ENCODE data around the gene ABCB6.
A peak's percentile ranks its signal among the peaks of the same experiment; 100 is the strongest.

Gene ABCB6

DNA sequence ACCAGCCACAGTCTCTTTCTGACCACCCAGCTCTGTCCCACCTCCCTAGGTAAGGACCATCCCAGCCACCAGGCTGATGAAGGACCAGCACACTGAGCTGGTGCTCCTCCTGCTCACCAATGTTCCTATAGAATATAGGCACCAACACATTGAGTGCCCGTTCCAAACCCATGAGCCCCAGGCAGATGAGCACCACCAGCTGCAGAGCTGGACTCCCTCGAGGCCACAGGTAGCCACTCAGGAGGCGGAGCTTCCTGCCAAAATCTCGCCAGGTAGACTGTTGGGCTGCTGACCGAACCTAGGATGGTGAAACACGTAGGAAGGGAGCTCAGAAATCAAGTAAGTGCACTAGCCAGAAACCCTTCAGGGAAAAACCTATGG lies 2.2 kb downstream of the ABCB6 start:
- no peak for TF ChIP-seq CTCF (conservative IDR thresholded peaks at IDR 0.05)
- H3K27ac ChIP-seq = peak overlapping the region; percentile 94; the same call in 1 of the 2 replicates

DNA sequence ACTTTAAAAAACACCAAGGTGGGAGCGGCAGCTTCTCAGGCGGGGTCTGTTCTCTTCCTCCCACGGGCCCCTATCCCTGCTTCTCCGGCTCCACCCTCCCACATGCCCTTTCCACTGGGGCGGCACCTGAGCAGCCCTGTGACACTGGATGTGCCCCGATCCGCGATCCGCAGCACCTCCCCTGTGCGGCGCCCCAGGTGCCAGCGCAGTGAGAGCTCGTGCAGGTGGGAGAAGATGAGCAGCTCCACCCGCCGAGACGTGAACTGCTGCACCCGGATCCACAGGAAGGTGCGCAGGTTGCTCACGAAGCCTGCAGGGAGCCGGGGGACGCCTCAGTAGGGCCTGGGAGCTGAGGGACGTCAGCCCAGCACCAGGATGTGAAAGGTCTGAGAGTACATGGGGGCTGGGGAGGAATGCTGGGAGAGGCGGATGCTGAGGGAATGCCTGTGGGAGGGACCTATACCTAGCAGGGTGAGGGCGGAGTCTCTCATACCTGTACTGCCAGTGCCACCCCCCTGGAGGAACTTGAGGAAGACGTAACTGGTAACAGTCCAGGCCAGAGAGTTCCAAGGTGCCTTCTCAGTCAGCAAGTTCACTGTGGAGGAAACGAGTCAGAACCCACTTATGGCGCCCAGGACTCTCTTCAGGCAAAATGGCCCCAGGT lies 2.8 kb downstream of the ABCB6 start:
- peak overlapping the region; percentile 94; the same call in 1 of the 2 replicates for H3K27ac ChIP-seq

DNA sequence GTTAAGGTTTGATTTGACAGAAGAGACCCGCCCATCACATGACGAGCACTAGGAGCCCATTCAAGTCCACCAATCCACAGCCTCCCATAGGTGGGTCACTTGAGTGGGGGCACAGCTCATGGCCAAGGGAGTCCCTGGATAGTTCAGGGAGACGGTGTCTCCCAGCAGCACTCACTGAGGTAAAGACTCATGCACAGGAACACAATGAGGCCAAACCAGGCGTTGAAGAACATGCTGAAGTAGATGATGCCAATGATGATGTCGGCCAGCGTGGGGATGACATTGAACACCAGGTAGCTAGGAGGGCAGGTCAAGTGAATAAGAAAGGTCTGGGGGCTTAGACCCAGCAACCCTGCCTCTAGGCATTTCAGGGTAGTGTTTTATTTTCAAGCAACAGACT lies 4.0 kb downstream of the ABCB6 start:
- no peak for TF ChIP-seq CTCF (conservative IDR thresholded peaks at IDR 0.05)
- H3K27ac ChIP-seq = no peak overlapping the region; the same call in 1 of the 2 replicates

More for the DNA sequence above, 2.8 kb downstream of the ABCB6 start:
- TF ChIP-seq CTCF (conservative IDR thresholded peaks at IDR 0.05) = no peak

GRCh38 chr2:219214141-219214540 lies 4.6 kb downstream of the ABCB6 start:
- no peak for TF ChIP-seq CTCF (conservative IDR thresholded peaks at IDR 0.05)
- no peak overlapping the region; the same call in 1 of the 2 replicates for H3K27ac ChIP-seq

- no peak overlapping the region for H3K27ac ChIP-seq
- TF ChIP-seq CTCF (conservative IDR thresholded peaks at IDR 0.05) = no peak
These were observed 5.2 kb downstream of the ABCB6 start for GRCh38 chr2:219213486-219214071.

GRCh38 chr2:219213026-219213415 lies 5.7 kb downstream of the ABCB6 start:
- no peak overlapping the region for H3K27ac ChIP-seq
- TF ChIP-seq CTCF (conservative IDR thresholded peaks at IDR 0.05) = no peak

DNA sequence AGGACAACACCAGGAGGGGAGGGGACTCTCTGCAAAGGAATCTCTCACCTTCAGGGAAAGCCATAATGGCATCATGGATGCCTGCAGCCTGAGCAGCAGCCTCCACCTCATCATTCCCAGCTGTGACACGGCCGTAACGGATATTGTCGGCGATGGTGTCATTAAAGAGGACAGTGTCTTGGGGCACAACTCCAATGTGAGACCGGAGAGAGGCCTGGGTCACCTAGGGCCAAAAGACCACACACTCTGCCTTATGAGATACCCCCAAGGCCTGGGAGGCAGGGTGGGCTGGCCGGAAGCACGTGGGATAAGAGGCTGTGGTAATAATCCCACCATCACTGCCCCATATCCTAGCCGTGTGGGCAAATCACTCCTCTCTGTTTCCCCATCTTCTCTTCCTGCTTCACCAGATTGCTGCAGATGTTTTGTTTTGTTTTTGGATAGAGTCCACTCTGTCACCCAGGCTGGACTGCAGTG lies 7.8 kb downstream of the ABCB6 start:
- no peak for TF ChIP-seq CTCF (conservative IDR thresholded peaks at IDR 0.05)
- peak overlapping the region; percentile 9; the same call in 1 of the 2 replicates for H3K27ac ChIP-seq

Data from VCaP (cell line).